Colon (tissue), 2 donors: ENCODE measurements around the gene TTYH2.

Experiments used
- FAIRE-seq: peaks from 2 replicates; lab custom pipeline; 2012; peaks lifted over from hg19 to GRCh38; lab: Jason Lieb, UNC
- donor health status: control.
- donor health status: control.

Gene TTYH2

GRCh38 chr17:74196541-74197317, 16.6 kb upstream of the TTYH2 start:
- no peak for FAIRE-seq

GRCh38 chr17:74197801-74198200, 15.6 kb upstream of the TTYH2 start:
- FAIRE-seq, result no peak

DNA sequence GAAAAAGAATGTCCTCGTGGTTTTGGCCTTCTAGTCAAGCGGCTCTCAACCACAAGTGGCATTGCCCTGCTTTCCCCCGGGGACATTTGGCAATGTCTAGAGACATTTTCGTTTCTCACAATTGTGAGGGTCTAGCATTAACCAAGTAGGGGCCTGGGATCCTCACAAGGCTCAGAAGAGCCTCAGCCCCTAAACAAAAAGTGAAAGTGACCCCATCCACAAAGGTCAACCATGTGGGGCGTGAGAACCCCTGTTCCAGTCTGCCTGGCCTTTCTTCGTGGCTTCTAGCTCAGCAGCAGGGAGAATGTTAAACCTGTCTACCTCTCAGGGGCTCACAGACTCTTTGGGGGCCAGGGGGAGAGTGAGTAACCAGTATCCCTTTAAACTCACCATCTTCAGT, 14.7 kb upstream of the TTYH2 start:
- FAIRE-seq, result no peak

- FAIRE-seq, result no peak
Measured at GRCh38 chr17:74199306-74200092, 13.9 kb upstream of the TTYH2 start.

- FAIRE-seq, result no peak
Measured at GRCh38 chr17:74200112-74200511, 13.3 kb upstream of the TTYH2 start.

DNA sequence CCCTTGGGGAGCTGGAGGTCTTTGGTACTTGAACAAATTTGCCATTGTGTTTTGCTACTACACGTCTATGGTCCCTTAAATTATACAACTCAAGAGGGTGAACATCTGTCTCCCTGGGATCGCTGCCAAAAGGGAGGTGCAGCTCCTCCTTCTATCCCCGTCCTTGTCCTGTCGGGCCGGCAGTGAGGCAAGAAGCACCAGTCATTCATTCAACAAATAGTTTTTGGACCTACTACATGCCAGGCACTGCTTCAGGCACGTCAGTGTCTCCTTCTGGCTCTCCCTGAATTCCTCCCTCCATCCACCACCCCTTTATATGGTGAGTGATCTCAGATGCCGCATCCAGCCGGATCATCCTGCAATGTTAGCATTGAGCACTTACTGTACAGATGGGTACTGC, 12.1 kb upstream of the TTYH2 start:
- no peak for FAIRE-seq

- no peak for FAIRE-seq
Measured at GRCh38 chr17:74201948-74202347, 11.4 kb upstream of the TTYH2 start.

- no peak for FAIRE-seq
Measured at GRCh38 chr17:74202938-74203337, 10.4 kb upstream of the TTYH2 start.

- FAIRE-seq, result no peak
Measured at GRCh38 chr17:74203439-74204240, 9.7 kb upstream of the TTYH2 start, which contains the start of gene RPL38. Gene RPL38, plus strand, starts transcription at chr17:74203678. Its CDS starts 278 bp downstream, at chr17:74203956.

GRCh38 chr17:74204474-74204873, 8.9 kb upstream of the TTYH2 start:
- no peak for FAIRE-seq

DNA sequence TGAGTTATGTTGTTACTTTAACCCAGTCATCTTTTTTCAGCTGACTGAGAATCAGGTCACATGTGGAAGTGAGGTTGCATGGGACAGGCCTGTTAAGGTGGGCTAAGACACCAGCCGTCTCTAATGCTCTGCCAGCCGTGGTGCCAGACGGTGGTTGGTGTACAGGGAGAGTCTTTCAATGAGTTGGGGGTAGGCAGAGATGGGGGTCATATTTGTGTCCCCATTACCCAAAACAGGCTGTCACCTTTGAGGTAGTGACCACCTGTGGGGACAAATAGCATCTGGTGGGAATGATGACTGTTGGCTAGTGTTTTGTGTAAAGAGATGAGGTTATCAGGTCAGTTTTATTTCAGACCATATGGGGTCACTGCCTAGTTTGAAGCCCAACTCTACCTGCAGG, 8.1 kb upstream of the TTYH2 start:
- FAIRE-seq, result no peak

DNA sequence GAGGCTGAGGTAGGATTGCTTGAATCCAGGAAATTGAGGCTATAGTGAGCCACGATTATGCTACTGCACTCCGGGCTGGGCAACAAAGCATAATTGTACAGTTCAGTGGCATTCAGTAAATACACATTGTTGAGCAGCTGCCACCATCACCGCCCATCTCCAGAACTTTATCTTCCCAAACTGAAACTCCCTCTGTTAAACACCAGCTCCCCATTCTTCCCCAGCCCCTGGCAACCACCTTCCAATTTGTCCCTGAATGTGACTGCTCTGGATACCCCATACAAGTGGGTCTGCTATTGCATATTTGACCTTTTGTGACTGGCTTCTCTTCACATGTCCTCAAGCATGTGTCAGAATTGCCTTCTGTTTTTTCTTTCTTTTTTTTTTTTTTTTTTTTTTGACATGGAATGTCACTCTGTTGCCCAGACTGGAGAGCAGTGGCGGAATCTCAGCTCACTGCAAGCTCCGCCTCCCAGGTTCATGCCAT, 7.0 kb upstream of the TTYH2 start:
- no peak for FAIRE-seq

GRCh38 chr17:74210191-74211140, 2.9 kb upstream of the TTYH2 start:
- no peak for FAIRE-seq

GRCh38 chr17:74211141-74211911, 2.0 kb upstream of the TTYH2 start:
- FAIRE-seq, result no peak

DNA sequence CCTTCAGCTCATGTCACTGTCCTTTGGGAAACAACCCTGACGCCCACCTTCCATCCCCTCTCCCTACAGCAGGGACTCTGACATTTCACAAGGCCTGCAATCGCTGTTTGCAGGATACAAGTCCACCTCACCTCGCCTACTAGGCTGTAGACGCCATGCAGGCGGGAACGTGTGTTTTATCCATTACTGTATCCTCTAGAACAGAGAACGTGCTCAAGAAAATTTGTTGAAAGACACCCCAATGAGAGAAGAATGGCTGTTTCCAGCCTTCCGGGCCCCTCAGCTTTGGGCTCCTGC, 1.5 kb upstream of the TTYH2 start:
- FAIRE-seq, result no peak

- FAIRE-seq, result no peak
Measured at GRCh38 chr17:74212209-74212912, 1.0 kb upstream of the TTYH2 start.

DNA sequence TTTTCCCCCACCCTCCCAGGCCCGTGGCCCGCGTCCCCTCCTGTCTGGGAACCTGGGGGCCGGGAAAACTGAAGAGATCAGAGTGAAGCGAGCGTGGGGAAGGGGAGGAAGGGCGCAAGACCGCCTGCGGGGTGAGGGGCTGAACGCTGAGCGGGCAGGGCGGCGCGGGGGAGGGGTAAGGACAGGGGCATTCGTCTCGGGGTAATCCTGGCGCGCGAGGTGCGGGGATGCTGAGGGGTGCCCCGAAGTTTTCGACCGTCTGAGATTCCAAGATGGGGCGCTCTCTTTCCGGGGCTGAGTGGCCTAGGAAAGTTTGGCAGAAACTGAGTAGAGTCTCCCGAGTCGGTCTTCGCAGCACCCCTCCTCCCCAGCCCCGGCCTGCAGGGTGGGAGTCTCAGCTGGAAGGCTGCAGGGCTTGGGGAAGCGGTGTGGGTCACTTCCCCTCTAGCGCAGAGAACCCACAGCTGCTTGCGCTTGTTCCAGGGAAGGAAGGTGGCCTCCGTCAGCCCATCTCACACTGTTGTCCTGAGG, 555 bp downstream of the TTYH2 start:
- FAIRE-seq, result no peak

- FAIRE-seq, result no peak
Measured at GRCh38 chr17:74214484-74215341, 1.3 kb downstream of the TTYH2 start.

- FAIRE-seq, result no peak
Measured at GRCh38 chr17:74215342-74215727, 2.0 kb downstream of the TTYH2 start.
